GM04504 (cell line): ENCODE results near the gene PGPEP1.
"Not testable (repeated sequence)": the region's sequence is repeated elsewhere in the genome, so short reads cannot be mapped to it uniquely, and the experiment has no call there.

Experiments used
- DNase-seq: peaks from one replicate; pipeline ENCODE4 v3.0.0-alpha.2; 2012; ENCODE audit warnings: low read depth

Gene PGPEP1

DNA sequence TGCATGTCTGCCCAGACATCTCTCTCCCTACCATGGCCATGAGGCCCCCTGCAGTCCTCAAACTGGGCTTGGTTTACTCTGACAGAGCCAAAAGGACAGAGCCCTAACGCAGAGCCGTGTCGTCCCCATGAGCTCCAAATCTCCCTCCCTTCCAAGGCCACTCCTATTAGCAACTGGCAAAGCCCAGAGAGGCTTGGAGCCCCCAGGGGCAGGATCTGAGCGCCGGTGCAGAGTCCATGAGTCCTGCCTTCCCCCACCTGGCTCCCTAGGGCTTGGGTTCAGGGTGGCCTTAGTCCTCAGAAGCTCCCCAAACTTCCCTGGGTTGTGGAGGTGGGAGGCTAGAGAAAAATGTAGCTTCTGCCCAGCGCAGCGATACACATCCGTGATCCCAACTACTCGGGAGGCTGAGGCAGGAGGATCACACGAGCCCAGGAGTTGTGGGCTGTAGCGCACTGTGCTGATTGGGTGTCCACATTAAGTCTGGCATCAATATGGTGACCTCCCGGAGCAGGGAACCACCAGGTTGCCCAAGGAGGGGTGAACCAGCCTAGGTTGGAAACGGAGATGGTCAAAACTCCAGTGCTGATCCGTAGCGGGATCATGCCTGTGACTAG, 7.4 kb upstream of the PGPEP1 start:
- no peak for DNase-seq

DNA sequence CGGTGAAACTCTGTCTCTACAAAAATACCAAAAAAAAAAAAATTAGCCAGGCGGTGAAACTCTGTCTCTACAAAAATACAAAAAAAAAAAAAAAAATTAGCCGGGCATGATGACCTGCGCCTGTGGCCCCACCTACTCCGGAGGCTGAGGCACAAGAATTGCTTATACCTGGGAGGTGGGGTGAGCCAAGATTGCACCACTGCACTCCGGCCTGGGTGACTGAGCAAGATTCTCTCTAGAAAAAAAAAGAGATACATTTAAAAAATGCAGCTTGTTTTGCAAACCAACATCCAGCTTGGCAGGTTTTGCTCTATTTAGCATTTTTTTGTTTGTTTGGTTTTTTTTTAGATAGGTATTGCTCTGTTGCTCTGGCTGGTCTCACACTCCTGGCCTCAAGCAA, 6.7 kb upstream of the PGPEP1 start:
- no peak for DNase-seq

DNA sequence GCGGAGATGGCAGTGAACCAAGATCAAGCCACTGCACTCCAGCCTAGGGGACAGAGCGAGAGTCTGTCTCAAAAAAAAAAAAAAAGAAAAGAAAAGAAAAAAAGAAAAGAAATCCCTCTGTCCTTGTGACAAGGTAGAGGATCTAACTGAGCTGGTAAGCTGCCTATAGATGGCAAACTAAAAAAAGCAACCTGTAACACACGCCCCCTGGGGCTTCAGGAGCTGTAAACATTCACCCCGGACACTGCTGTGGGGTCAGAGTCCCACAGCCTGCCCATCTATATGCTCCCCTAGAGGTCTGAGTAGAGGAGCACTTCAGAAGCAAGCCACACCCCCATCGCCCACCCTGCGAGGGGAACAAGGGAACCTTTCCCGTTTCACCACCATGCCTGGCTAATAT, 4.3 kb upstream of the PGPEP1 start:
- no peak for DNase-seq

DNA sequence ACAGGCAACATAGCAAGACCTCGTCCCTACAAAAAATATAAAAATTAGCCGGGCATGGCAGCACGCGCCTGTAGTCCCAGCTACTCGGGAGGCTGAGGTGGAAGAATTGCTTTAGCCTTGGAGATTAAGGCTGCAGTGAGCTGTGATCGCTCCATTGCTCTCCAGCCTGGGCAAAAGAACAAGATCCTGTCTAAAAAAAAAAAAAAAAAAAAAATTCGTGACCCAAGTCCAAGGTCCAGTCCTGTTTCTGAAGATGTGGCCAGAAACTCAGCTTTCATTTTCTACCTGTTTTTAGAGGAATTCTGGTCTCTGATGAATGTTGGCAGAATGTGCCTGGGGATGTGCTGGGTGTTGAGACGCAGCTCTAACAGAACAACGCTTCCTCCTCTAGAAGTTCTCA, 1.9 kb upstream of the PGPEP1 start:
- DNase-seq: no peak

DNA sequence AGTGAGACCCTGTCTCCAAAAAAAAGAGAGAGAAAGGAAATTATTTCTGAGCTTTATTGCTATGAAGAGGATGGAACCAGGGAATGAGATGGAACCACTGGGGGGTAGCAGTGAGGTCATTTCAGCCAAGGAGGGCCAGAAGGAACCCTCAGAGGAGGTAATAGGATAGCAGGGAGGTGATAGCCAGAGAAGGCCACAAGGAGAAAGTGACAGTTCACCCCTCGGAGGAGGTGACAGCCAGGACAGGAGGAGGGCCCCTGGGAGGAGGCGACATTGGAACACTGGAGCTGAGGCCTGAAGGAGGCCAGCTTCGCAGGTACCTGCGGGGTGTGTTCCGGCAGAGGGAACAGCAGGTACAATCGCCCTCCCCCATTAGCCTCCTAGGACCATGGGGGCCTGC, 675 bp upstream of the PGPEP1 start:
- no peak for DNase-seq

DNA sequence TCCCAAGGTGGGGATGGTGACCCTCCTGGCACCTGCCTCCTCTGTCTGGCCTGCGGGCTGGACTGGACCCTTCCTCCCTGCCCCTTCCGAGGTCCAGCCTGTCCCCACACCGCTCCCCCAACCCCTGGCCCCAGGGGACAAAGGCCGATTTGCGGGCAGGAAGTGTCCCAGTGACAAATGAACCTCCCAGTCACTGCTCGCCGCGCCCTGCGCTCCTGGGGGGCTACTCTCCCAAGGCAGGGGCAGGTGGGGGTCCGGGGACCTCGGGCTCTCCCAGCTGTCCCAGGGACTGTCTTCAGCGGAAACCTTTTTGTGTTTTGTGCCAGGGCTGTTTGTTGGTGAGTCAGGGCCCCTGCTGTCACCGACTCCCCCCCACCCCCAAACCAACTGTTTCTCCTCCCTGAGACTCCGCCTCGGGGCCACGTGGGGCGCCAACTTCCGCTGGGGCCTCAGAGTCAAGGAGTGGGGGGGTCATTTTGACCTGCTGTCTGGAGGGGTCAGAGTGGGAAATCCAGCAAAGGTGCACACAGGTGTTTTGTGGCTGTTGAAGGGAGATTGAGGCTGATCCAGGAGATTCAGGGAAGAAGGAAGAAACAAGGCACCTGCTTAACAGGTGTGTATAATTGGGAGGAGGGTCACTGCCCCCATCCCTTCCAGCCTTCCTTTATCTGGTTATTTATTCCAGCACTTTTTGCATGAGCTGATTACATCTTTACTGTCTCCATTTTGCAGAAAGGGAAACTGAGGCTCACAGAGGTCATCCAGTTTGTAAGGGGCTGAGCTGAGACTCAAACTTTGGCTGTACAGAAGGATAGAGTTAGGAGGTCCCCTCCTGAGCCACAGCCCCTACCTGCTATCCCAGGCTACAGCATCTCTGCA, 831 bp downstream of the PGPEP1 start:
- no peak for DNase-seq

DNA sequence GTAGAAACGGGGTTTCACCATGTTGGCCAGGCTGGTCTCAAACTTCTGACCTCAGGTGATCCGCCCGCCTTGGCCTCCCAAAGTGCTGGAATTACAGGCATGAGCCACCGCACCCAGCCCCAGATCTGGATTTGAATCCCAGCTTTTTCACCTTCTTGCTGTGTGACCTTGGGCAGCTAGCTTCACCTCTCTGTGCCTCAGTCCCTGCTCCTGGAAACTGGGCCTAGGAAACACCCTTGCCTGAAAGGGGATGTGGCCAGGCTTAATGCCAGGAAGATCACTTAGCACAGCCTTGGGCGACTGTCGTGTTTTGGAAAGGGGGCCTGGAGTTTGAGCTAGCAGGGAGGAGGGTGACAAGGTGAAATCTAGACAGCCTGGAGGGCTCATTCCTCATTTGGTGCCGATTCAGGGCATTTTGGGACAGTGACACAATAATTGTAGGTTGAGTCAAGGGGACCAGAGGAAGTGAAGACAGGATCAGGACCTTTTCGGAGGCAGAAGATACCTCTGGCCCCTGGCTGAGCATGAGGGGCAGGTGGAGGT, 1.8 kb downstream of the PGPEP1 start:
- DNase-seq: no peak

DNA sequence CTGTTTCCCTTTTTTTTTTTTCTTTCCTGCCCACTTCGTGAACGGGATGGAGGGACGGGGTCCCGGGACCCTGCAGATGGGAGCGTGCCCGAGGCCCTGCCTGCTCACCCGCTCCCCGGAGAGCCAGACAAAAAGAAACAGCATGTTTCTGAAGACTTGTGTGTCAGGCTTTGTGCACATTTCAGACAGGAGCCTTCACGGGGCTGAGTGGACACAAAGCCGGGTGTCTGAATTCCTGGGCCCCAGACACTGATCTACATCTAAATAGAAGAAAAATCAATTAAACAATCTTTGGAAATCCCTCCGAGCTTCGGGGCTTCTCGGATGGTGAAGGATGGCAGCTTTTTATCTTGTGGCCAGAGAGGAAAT, 4.2 kb downstream of the PGPEP1 start:
- DNase-seq: no peak

DNA sequence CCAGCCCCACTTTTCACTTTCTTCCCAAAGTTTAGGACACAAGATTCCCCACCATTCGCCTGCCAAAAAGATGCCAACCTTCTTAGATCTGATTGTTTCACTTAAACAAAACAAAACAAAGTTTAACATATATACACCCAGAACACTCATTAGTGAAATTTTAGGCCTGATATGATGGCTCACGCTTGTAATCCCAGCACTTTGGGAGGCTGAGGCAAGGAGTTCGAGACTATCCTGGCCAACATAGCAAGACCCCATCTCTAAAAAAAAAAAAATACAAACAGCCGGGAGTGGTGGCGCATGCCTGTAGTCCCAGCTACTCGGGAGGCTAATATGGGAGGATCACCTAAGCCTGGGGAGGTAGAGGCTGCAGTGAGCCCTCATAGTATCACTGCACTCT, 4.9 kb downstream of the PGPEP1 start:
- no peak for DNase-seq

DNA sequence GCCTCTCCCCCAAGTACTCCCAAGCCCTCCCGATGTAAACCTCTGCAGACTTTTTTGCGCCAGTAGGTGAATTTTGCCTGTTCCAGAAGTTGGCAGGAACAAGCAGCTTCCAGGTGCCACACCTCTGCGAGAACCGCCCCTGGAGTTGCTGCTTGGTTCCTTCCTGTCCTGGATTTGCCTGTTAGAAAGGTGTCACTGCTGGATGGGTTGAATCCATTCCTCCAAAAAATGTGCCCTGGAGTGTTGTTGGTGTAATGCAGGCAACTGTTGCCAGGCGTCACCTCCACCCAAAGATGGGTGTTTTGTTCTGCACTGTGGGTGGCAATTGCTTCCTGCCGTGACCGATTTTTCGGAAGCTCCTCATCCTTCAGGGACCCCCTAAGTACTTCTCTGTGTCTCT, 5.7 kb downstream of the PGPEP1 start:
- DNase-seq: no peak

DNA sequence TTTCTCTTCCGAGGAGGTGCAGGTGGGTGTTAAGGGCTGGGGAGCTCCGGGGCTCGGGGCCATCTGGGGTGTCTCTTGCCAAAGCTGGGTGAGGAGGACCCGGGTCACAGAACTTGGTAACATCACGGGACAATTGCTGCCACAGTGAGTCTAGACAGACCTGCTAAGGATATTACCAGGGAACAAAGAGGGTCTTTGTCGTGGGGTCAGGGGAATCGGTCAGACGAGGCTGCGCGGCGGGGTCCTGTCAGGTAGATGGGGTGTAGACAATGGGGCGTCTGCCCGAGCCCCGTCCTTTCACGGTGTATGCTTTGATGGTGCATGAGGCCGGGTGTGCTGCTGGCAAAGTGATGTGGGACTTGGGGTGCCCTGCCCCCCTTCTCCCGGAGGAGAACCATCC, 7.8 kb downstream of the PGPEP1 start:
- DNase-seq: no peak

DNA sequence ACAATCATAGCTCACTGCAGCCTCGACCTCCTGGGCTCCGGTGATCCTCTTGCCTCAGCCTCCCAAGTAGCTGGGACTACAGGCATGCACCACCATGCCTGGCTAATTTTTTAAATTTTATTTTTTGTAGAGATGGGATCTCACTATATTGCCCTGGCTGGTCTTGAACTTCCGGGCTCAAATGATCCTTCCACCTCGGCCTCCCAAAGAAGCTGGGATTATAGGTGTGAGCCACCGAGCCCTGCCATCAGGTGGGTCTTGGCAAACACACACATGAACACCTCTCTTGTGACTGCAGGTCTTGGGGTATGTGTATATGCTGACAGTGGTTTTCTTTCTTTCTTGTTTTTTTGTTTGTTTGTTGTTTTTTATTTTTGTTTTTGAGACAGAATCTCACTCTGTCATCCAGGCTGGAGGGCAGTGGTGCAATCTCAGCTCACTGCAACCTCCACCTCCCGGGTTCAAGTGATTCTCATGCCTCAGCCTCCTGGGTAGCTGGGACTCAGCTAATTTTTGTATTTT, 8.5 kb downstream of the PGPEP1 start:
- DNase-seq: not testable (repeated sequence)

DNA sequence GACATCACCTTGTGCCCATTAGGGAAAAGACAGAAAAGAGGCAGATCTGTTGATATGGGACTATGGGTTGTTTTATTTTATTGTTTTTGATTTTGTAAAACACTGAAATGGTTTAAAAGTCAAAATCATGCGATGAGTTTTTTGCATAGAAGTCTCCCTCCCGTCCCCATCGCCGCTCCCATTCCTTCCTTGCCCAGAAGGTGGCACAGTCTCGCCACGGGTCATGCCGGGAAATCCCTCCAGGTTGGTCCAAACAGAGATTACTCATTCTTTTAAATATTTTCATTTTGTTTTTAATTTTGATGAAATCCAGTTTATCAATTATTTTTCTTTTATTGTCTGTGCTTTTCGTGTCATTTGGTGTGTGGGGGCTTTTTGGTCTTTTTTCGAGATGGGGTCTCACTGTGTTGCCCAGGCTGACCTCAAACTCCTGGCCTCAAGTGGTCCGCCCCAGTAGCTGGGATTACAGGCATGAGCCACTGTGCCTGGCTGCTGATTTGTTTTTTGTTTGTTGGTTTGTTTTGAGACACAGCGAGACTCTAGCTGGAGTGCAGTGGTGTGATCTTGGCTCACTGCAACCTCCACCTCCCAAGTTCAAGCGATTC, 9.2 kb downstream of the PGPEP1 start:
- no peak for DNase-seq

DNA sequence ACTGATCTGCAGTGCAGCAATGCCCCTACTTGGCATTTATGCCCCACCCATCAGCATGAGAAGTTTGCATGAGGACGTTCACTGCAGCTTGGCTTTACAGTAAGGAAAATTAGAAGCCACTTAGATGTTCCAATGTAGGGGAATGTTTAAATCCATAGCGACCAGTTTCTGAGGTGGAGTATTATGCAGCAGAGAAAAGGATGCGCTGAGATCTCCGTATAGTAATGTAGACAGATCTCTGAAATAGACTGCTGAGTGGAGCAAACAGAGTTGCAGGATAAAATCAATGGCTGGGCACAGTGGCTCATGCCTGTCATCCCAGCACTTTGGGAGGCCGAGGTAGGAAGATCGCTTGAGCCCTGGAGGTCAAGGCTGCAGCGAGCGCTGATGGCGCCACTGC, 10.1 kb downstream of the PGPEP1 start:
- no peak for DNase-seq

DNA sequence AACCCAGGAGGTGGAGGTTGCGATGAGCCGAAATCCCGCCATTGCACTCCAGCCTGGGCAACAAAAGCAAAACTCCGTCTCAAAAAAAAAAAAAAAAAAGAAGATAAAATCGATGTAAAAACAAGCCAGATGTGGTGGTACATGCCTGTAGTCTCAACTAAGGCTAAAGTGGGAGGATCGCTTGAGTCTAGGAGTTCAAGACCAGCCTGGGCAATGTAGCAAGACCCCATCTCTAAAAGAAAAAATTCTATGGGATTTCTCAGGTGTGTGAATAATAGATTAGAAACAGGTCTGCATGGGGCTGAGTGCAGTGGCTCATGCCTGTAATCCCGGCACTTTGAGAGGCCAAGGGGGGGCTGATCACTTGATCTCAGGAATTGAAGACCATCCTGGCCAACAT, 11.1 kb downstream of the PGPEP1 start:
- no peak for DNase-seq

DNA sequence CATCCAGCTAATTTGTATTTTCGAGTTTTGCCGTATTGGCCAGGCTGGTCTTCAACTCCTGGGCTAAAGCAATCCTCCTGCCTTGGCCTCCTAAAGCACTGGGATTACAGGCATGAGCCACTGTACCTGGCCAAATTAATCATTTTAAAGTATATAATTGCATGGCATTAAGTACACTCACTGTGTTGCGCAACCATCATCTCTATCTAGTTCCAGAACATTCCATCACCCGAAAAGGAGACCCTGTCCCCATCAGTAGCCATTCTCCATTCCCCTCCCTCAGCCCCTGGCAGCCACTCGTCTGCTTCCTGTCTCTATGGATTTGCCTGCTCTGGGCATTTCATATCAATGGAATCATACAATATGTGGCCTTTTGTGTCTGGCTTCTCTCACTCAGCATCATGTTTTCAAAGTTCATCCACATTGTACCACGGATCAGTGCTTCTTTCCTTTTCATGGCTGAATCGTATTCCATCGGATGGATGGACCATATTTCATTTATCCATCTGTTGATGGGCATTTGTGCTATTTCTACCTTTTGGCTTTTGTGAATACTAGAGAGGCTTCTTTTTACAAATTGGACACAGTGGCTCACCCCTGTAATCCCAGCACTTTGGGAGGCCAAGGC, 13.1 kb downstream of the PGPEP1 start:
- no peak for DNase-seq

DNA sequence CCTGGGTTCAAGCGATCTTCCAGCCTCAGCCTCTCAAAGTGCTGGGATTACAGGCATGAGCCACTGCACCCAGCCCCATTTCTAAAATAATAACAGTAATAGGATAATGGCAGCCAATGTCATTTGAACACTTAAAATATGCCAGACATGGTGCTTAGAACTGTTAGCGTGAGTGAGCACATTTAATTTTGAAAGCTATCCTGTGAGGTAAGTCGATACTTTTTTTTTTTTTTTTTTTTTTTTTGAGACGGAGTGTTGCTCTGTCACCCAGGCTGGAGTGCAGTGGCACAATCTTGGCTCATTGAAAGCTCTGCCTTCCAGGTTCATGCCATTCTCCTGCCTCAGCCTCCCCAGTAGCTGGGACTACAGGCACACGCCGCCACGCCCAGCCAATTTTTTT, 14.3 kb downstream of the PGPEP1 start:
- not testable (repeated sequence) for DNase-seq

DNA sequence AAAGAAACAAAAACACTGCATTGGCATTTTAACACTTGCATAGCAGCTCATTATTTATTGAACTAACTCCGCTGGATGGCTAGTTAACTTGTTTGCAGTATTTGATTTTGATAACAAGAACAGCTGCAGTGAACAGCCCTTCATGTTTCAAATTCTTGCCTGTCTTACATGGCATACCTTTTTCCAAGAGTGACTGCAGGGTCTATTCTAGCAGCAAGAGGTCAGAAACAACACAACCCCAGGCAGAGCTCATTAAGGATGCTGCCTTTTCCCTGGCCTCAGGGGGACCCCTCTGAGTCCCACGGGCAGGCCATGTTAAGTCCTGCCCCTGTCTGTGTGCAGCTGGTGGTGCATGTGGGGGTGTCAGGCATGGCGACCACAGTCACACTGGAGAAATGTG, 16.6 kb downstream of the PGPEP1 start:
- no peak for DNase-seq

DNA sequence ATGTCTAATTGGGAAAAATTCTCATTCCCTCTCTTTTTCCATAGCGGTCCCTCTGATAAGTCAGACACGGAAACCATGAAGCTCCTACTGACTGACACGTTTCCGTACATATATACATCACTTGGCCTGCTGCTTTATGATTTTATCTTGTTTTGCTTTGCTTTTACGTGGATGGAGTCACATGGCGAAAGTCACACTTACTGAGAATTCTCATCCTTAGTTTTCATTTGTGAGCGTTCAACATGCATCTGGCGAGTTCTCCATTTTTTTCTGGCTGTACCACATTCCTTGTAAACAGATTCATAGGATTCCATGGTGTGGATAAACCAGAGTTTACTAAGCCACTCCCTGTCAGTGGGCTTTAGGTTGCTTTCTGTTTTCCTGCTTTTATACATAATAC, 21.2 kb downstream of the PGPEP1 start:
- no peak for DNase-seq

DNA sequence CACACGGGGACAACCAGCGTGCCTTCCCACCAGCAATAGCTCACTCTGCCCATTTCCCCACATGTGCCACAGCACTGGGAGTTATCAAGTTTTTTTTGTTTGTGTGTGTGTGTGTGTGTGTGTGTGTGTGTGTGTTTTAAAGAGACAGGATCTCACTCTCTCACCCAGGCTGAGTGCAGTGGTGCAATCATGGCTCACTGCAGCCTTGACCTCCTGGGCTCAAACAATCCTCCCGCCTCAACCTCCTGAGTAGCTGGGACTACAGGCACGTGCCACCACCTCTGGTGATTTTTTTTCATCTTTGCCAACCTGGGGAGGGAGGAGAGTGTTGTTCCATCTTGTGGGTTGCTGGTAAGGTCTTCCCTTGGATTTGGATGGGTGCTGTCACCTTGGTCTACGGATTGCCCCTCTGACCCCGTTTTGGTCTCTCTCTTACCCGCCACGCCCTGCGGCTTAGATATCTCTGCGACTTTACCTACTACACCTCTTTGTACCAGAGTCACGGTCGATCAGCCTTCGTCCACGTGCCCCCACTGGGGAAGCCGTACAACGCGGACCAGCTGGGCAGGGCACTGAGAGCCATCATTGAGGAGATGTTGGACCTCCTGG, 22.6 kb downstream of the PGPEP1 start:
- DNase-seq: no peak

DNA sequence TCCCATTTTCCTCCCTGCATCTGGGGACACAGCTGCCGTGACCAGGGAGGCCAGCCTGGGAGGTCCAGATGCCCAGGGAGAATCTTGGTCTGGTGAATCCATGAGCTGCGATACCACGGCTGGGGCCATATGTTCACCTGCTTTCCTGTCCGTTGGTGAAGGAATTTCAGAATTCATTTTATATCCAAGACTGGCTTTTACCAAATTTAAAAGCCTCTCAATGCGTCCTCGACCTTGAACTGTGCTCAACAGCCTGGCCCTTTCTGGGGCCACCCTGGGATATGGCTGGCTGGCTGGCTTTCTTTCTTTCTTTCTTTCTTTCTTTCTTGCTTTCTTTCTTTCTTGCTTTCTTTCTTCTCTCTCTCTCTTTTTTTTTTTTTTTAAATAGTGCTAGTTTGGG, 23.4 kb downstream of the PGPEP1 start:
- DNase-seq: no peak

DNA sequence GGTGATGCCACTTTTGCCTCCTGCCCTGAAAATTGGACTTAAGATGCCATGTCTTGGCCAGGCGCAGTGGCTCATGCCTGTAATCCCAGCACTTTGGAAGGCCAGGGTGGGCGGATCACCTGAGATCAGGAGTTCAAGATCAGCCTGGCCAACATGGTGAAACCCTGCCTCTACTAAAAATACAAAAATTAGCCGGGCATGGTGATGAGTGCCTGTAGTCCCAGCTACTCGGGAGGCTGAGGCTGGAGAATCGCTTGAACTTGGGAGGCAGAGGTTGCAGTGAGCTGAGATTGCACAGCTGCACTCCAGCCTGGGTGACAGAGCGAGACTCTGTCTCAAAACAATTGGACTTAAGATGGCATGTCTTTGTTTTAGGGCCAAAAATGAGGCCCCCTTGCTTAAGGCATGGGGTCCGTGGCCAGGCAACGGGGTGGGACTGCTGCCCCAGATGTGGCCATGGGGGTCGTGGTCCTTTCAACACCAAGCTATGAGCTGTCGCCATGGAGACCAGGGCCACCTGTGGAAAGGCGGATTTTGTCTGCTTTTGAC, 24.0 kb downstream of the PGPEP1 start:
- DNase-seq: not testable (repeated sequence)
